Body of pancreas (tissue), 4 donors: ENCODE results near the gene HSPB7. TPM values are rescaled to one million over a fixed set of nuclear protein-coding genes. Genes with fewer than 3 reads are reported as not detected.
"Not testable (repeated sequence)": the region's sequence is repeated elsewhere in the genome, so short reads cannot be mapped to it uniquely, and the experiment has no call there.

Experiments used
- ATAC-seq: fragments of 150-250 bp; one replicate; pipeline ENCODE4 v1.9.1; 2016
- DNase-seq, 4 donors: peaks; one replicate each; pipeline ENCODE4 v3.0.0-alpha.2; 2019
- H3K27ac ChIP-seq, 4 donors: fragments of 200-600 bp; sonication (generic); 1 replicate in 3 of 4; 2 replicates in 1 of 4; pipeline versions ENCODE4 v1.5.1 to v1.6.1; 2016 to 2019; ENCODE audit warnings: mild to moderate bottlenecking in 1 of 4, mixed read lengths in 1 of 4, moderate library complexity in 1 of 4
- H3K27me3 ChIP-seq, 2 donors: fragments of 200-600 bp; sonication (generic); one replicate each; pipeline ENCODE4 v1.6.0; 2016; ENCODE audit warnings: mild to moderate bottlenecking in 1 of 2
- H3K36me3 ChIP-seq, 2 donors: fragments of 200-600 bp; sonication (generic); replicated peaks in 1 of 2; 2 replicates each; pipeline ENCODE4 v1.5.1; 2016; ENCODE audit warnings: low read depth in 2 of 2; ENCODE audit not compliant: insufficient read depth in 1 of 2
- H3K4me1 ChIP-seq: fragments of 200-600 bp; sonication (generic); one replicate; pipeline ENCODE4 v1.6.0; 2016
- H3K4me3 ChIP-seq, 2 donors: fragments of 200-600 bp; sonication (generic); 1 replicate in 1 of 2; 2 replicates in 1 of 2; pipeline ENCODE4 v1.5.1; 2016 to 2019
- H3K9me3 ChIP-seq, 3 donors: fragments of 200-600 bp; sonication (generic); 1 replicate in 2 of 3; 2 replicates in 1 of 3; pipeline ENCODE4 v1.5.1; 2016
- POLR2A ChIP-seq, 3 donors: fragments of 450-650 bp; IDR thresholded peaks; one replicate each; pipeline ENCODE4 v1.6.1; 2016; ENCODE audit warnings: antibody characterized with exemption in 3 of 3, mild to moderate bottlenecking in 2 of 3
- WGBS, 2 donors: methylation state at CpG; one replicate each; pipeline ENCODE4 v1.1.5; 2017; 5-methylcytosine and 5-hydroxymethylcytosine counted together
- intact Hi-C: fragments of 100-400 bp; cut with DNase I; formaldehyde crosslinking; loops from one replicate; pipeline ENCODE4 v1.15.1; 2023
- total RNA-seq, 2 donors: library from RNA; depleted of rRNA; stranded (reverse); fragments of >200 nt; gene quantifications; one replicate each; pipeline ENCODE4 v1.1.0, GENCODE V29; 2016
- TF ChIP-seq, protein P1 (sequence below), 7 experiments: fragments of 450-650 bp in 4 of 7; fragments of 200-600 bp in 3 of 7; sonication (generic) in 3 of 7; IDR thresholded peaks; one replicate each; pipeline ENCODE4 v1.5.1; 2016 to 2019; ENCODE audit warnings: antibody characterized with exemption in 7 of 7

HSPB7 gene
- total RNA-seq, 2 donors from 2014 or later = 5.7 to 39.9 TPM

DNA sequence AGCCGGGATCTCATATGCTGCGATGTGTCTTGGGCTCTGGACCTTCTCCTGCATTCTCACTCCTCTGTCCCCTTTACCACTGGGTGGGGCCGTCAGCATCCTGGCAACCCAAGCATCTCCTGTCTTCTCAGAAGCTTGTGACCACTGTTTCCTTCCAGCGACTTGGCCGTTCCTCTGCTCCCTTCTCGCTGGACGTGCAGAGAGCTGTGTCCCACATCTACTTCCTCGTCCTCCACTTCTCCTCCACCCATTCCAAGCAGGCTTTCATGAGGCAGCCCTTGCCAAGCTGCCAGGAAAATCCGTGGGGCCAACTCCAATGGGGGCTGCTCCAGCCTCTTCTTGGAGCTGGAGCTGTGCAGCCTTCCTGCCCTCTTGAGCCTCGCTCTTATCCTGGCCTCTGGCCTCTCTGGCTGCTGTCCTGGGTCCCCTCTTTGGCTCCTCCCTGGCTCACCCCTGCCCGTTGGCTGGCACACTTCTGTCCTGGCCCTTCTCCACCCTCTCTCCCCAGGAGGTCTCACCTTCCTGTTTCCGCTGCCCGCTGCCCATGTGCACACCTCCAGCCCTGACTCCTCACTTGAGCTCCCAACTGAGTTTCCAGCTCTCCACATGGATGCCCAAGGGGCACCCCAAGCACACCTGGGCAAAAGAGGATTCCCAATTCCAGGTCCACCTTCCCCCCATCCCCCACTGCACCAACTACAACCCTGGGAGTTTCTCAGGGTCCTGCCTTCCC, 46.9 kb upstream of the HSPB7 start:
- ATAC-seq (no peak), DNase-seq (peak in 3 of 4 donors; percentile 48 to 54 (median 53))
- H3K27me3 ChIP-seq = no peaks in the 10 kb centered on the region
- H3K27ac ChIP-seq = peak overlapping the region in 3 of 4 donors; percentile 12 to 62 (median 53)
- TF ChIP-seq, protein P1, sequence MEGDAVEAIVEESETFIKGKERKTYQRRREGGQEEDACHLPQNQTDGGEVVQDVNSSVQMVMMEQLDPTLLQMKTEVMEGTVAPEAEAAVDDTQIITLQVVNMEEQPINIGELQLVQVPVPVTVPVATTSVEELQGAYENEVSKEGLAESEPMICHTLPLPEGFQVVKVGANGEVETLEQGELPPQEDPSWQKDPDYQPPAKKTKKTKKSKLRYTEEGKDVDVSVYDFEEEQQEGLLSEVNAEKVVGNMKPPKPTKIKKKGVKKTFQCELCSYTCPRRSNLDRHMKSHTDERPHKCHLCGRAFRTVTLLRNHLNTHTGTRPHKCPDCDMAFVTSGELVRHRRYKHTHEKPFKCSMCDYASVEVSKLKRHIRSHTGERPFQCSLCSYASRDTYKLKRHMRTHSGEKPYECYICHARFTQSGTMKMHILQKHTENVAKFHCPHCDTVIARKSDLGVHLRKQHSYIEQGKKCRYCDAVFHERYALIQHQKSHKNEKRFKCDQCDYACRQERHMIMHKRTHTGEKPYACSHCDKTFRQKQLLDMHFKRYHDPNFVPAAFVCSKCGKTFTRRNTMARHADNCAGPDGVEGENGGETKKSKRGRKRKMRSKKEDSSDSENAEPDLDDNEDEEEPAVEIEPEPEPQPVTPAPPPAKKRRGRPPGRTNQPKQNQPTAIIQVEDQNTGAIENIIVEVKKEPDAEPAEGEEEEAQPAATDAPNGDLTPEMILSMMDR (IDR thresholded peaks at IDR 0.05) = no peak
- TF ChIP-seq POLR2A (IDR thresholded peaks at IDR 0.05) = peak in 1 of 3 donors; percentile 14
- H3K9me3 ChIP-seq = no peaks in the 10 kb centered on the region
- no peaks in the 10 kb centered on the region for H3K36me3 ChIP-seq
- no peak overlapping the region for H3K4me3 ChIP-seq
- 47 to 63% methylated on average over 13 of the region's 13 CpGs for WGBS, 2 donors
- intact Hi-C loops = no loop called here
- H3K4me1 ChIP-seq = peaks cover 61% of the 10 kb centered on the region

DNA sequence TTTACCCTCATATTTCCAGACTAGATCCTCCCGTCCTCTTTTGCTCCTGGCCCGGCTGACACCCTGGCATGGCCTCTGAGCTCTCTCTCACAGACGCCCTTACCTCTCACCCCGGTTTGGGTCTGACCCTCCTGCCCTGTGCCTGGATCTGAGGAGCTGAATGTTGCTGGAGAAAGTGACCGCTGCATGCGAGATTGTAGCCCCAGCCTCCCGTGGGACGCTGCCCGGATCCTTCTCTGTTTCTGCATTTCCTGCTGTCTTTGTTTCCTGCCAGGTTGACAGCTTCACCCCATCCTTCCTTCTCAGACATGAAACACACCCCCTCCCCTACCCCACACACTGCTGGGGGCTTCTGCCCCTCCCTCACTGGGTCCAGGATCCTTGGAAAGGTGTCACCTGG, 46.1 kb upstream of the HSPB7 start:
- intact Hi-C loops = no loop called here
- Histone ChIP-seq H3K4me1 (peaks cover 54% of the 10 kb centered on the region), H3K9me3 (no peaks in the 10 kb centered on the region), H3K27ac (peak overlapping the region in 1 of 4 donors; percentile 62), H3K4me3 (no peak overlapping the region), H3K27me3 (no peaks in the 10 kb centered on the region), H3K36me3 (no peaks in the 10 kb centered on the region)
- TF ChIP-seq POLR2A (IDR thresholded peaks at IDR 0.05) = no peak
- TF ChIP-seq, protein P1 (IDR thresholded peaks at IDR 0.05) = no peak
- WGBS, 2 donors = 70 to 82% methylated on average over 9 of the region's 9 CpGs
- ATAC-seq = no peak
- DNase-seq = no peak

DNA sequence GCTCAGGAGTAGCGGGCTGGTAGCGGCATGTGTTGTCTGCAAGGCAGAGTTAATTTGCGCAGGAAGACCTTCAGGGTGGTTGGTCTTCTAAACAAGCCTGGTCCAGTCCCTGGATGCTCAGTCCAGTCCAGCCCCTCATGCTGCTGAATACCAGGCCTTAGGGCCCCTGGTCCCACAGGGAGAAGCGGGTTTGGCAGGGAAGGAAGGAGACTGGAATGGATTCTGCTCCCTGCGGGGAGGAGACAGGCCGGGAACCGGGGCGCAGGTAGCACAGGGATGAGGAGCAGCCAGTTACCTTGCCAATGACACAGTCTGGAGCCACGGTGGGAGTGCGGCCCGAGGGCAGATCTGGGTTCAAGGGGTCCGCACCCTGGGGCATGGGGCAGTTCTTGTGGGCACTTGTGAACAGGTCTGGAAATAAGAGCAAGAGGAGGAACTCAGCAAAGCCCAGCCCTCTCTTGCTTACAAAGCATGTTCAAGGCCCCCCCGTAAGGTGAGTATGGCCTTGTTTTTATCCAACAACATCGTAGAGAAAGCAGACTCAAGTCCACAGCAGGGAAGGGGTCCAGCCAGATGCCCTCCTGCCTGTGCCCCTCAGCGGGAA, 45.5 kb upstream of the HSPB7 start:
- Histone ChIP-seq H3K4me1 (peaks cover 48% of the 10 kb centered on the region), H3K36me3 (no peaks in the 10 kb centered on the region), H3K27ac (no peak overlapping the region), H3K4me3 (no peak overlapping the region), H3K27me3 (no peaks in the 10 kb centered on the region), H3K9me3 (no peaks in the 10 kb centered on the region)
- no peak for ATAC-seq
- intact Hi-C loops = no loop called here
- TF ChIP-seq, protein P1 (IDR thresholded peaks at IDR 0.05) = no peak
- TF ChIP-seq POLR2A (IDR thresholded peaks at IDR 0.05) = no peak
- whole genome bisulfite sequencing, 2 donors = 90% methylated on average over 14 to 15 of the region's 15 CpGs
- no peak for DNase-seq

DNA sequence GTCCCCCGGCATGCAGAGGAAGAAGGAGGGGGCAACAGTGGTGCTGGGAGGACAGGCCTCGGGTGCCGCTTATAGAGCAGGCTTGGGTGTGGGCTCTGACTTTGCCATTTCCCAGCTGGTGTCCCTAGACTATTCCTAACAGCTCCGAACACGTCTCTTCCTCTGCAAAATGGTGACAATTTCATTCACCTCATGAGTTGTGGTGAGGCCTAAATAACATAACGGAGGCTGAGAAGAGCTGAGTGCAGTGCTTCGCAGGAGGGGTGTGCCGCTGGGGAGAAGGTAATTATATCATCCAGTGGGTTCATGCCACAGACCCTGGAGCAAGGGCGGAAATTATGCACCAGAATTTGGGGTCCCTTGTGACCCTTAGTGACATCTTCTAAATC, 44.8 kb upstream of the HSPB7 start:
- 87 to 94% methylated on average over 9 of the region's 9 CpGs for WGBS, 2 donors
- peaks cover 41% of the 10 kb centered on the region for H3K4me1 ChIP-seq
- DNase-seq, ATAC-seq, H3K4me3 ChIP-seq, H3K27ac ChIP-seq, intact Hi-C loops, H3K27me3 ChIP-seq, H3K9me3 ChIP-seq, H3K36me3 ChIP-seq: not testable (repeated sequence)

DNA sequence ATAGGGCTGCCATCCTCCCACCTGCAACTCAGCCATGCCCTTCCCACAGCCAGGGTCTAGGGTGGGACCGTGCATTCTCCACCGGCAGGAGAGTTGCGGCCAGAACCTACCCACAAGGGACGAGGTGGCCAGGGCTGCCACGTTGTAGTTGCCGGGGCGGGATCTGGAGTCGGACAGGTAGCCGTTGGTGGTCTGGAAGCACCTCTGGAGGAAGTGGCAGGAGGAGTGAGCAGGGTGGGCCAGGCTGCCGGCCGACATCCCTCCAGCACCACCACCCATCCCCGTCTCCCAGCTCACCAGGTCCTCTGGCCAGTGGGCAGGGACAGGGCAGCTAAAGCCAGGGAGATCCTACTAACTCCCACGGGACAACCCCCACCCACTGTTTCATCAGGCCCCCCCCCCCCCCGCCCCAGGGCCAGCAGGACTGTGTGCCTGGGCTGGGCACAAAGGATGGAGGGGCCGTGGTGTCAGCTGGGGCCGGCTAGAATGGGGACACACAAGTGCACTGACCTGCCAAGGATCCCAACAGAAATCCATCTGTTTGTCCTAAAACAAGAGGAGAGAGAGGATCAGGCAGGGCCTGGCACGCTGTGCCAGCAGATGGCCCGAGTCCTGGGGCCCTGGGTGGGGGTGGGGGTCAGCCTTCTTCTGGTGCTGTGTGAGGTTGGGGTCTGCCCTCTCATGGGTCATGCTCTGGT, 44.3 kb upstream of the HSPB7 start:
- H3K36me3 ChIP-seq, H3K27ac ChIP-seq, DNase-seq, ATAC-seq, H3K9me3 ChIP-seq, H3K27me3 ChIP-seq, H3K4me3 ChIP-seq, intact Hi-C loops: not testable (repeated sequence)
- peaks cover 36% of the 10 kb centered on the region for H3K4me1 ChIP-seq
- 60 to 93% methylated on average over 2 to 8 of the region's 18 CpGs for WGBS, 2 donors
